Uterus (tissue), 4 donors: ENCODE results near the gene PIGH. TPM values are rescaled to one million over a fixed set of nuclear protein-coding genes. Genes with fewer than 3 reads are reported as not detected.

Experiments used
- DNase-seq, 2 donors: peaks; one replicate each; pipeline ENCODE4 v3.0.0-alpha.2; 2019 to 2020
- H3K27ac ChIP-seq, 2 donors: fragments of 200-600 bp; sonication (generic); 1 replicate in 1 of 2; 2 replicates in 1 of 2; pipeline ENCODE4 v1.5.1; 2016 to 2018
- H3K27me3 ChIP-seq, 2 donors: fragments of 200-600 bp; sonication (generic); one replicate each; pipeline ENCODE4 v1.5.1; 2018 to 2019; ENCODE audit warnings: control low read depth in 1 of 2
- H3K36me3 ChIP-seq, 2 donors: fragments of 200-600 bp; sonication (generic); one replicate each; pipeline ENCODE4 v1.5.1; 2019; ENCODE audit warnings: control low read depth in 1 of 2
- H3K4me1 ChIP-seq, 2 donors: fragments of 200-600 bp; sonication (generic); one replicate each; pipeline ENCODE4 v1.5.1; 2018 to 2019; ENCODE audit warnings: control low read depth in 1 of 2
- H3K4me3 ChIP-seq, 2 donors: fragments of 200-600 bp; sonication (generic); 1 replicate in 1 of 2; 2 replicates in 1 of 2; pipeline ENCODE4 v1.5.1; 2018 to 2019; ENCODE audit warnings: mild to moderate bottlenecking in 1 of 2
- H3K9me3 ChIP-seq, 2 donors: fragments of 200-600 bp; sonication (generic); one replicate each; pipeline ENCODE4 v1.5.1; 2019; ENCODE audit warnings: control low read depth in 1 of 2
- CTCF ChIP-seq, 4 experiments: fragments of 200-600 bp in 2 of 4; fragments of 450-650 bp in 2 of 4; sonication (generic) in 2 of 4; IDR thresholded peaks; one replicate each; pipeline ENCODE4 v1.5.1; 2016 to 2019; ENCODE audit warnings: antibody characterized with exemption in 4 of 4, mild to moderate bottlenecking in 2 of 4, moderate library complexity in 1 of 4
- POLR2A ChIP-seq, 2 donors: fragments of 450-650 bp; IDR thresholded peaks; one replicate each; pipeline ENCODE4 v1.6.1; 2016; ENCODE audit warnings: antibody characterized with exemption in 2 of 2, mild to moderate bottlenecking in 1 of 2, moderate library complexity in 1 of 2
- intact Hi-C: fragments of 100-400 bp; cut with DNase I; formaldehyde crosslinking; loops from one replicate; pipeline ENCODE4 v1.15.1; 2023; ENCODE audit warnings: low total_unique reads
- total RNA-seq, 4 donors: library from RNA; depleted of rRNA in 3 of 4; stranded (reverse); fragments of >200 nt in 3 of 4; gene quantifications; one replicate each; pipeline versions ENCODE4 v1.1.0 to v1.2.4, GENCODE V29; 2014 to 2023
- donor health status: DM: yes; HTN: yes; CAD: no.

PIGH gene
- total RNA-seq, 4 donors from 2014 or later = 12.8 to 27.1 (median 14.0) TPM

GRCh38 chr14:67579636-67580035 lies 20.4 kb downstream of the PIGH start:
- Histone ChIP-seq H3K4me3 (no peak overlapping the region), H3K9me3 (no peaks in the 10 kb centered on the region), H3K27me3 (no peaks in the 10 kb centered on the region), H3K4me1 (no peaks in the 10 kb centered on the region), H3K36me3 (no peaks in the 10 kb centered on the region), H3K27ac (no peak overlapping the region)
- TF ChIP-seq CTCF (IDR thresholded peaks at IDR 0.05) (no peak), POLR2A (IDR thresholded peaks at IDR 0.05) (no peak)
- no peak for DNase-seq
- intact Hi-C loops = loop anchor here (10.0 kb wide), 1 partner anchor 85 kb away; no protein-coding TSS in a partner anchor

- Histone ChIP-seq H3K4me3 (no peak overlapping the region), H3K36me3 (no peaks in the 10 kb centered on the region), H3K27me3 (no peaks in the 10 kb centered on the region), H3K4me1 (no peaks in the 10 kb centered on the region), H3K27ac (no peak overlapping the region), H3K9me3 (no peaks in the 10 kb centered on the region)
- no peak for DNase-seq
- no peak for TF ChIP-seq POLR2A (IDR thresholded peaks at IDR 0.05)
- no peak for TF ChIP-seq CTCF (IDR thresholded peaks at IDR 0.05)
- intact Hi-C loops = no loop called here
These were observed 21.0 kb downstream of the PIGH start for GRCh38 chr14:67579040-67579439.

- no peak for TF ChIP-seq POLR2A (IDR thresholded peaks at IDR 0.05)
- no peak for TF ChIP-seq CTCF (IDR thresholded peaks at IDR 0.05)
- no peaks in the 10 kb centered on the region for H3K9me3 ChIP-seq
- H3K4me1 ChIP-seq = no peaks in the 10 kb centered on the region
- no peak overlapping the region for H3K4me3 ChIP-seq
- no peaks in the 10 kb centered on the region for H3K27me3 ChIP-seq
- no peak overlapping the region for H3K27ac ChIP-seq
- intact Hi-C loops = no loop called here
- no peaks in the 10 kb centered on the region for H3K36me3 ChIP-seq
- no peak for DNase-seq
These were observed 21.9 kb downstream of the PIGH start for GRCh38 chr14:67577909-67578749.

GRCh38 chr14:67577181-67577808 lies 22.8 kb downstream of the PIGH start:
- H3K9me3 ChIP-seq = no peaks in the 10 kb centered on the region
- intact Hi-C loops = no loop called here
- H3K4me3 ChIP-seq = no peak overlapping the region
- no peak overlapping the region for H3K27ac ChIP-seq
- no peak for DNase-seq
- H3K36me3 ChIP-seq = no peaks in the 10 kb centered on the region
- no peaks in the 10 kb centered on the region for H3K27me3 ChIP-seq
- no peaks in the 10 kb centered on the region for H3K4me1 ChIP-seq
- no peak for TF ChIP-seq CTCF (IDR thresholded peaks at IDR 0.05)
- TF ChIP-seq POLR2A (IDR thresholded peaks at IDR 0.05) = no peak
